ENCODE data around the gene ZNF638. TPM values are rescaled to one million over a fixed set of nuclear protein-coding genes. Genes with fewer than 3 reads are reported as not detected.
"Not testable (repeated sequence)": the region's sequence is repeated elsewhere in the genome, so short reads cannot be mapped to it uniquely, and the experiment has no call there.

ZNF638 gene, protein sequence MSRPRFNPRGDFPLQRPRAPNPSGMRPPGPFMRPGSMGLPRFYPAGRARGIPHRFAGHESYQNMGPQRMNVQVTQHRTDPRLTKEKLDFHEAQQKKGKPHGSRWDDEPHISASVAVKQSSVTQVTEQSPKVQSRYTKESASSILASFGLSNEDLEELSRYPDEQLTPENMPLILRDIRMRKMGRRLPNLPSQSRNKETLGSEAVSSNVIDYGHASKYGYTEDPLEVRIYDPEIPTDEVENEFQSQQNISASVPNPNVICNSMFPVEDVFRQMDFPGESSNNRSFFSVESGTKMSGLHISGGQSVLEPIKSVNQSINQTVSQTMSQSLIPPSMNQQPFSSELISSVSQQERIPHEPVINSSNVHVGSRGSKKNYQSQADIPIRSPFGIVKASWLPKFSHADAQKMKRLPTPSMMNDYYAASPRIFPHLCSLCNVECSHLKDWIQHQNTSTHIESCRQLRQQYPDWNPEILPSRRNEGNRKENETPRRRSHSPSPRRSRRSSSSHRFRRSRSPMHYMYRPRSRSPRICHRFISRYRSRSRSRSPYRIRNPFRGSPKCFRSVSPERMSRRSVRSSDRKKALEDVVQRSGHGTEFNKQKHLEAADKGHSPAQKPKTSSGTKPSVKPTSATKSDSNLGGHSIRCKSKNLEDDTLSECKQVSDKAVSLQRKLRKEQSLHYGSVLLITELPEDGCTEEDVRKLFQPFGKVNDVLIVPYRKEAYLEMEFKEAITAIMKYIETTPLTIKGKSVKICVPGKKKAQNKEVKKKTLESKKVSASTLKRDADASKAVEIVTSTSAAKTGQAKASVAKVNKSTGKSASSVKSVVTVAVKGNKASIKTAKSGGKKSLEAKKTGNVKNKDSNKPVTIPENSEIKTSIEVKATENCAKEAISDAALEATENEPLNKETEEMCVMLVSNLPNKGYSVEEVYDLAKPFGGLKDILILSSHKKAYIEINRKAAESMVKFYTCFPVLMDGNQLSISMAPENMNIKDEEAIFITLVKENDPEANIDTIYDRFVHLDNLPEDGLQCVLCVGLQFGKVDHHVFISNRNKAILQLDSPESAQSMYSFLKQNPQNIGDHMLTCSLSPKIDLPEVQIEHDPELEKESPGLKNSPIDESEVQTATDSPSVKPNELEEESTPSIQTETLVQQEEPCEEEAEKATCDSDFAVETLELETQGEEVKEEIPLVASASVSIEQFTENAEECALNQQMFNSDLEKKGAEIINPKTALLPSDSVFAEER (N-terminal part only)
- total RNA-seq (2014; rRNA removed; shearing (Covaris generic)), result 62.5 and 67.9 TPM in 2 replicates

DNA sequence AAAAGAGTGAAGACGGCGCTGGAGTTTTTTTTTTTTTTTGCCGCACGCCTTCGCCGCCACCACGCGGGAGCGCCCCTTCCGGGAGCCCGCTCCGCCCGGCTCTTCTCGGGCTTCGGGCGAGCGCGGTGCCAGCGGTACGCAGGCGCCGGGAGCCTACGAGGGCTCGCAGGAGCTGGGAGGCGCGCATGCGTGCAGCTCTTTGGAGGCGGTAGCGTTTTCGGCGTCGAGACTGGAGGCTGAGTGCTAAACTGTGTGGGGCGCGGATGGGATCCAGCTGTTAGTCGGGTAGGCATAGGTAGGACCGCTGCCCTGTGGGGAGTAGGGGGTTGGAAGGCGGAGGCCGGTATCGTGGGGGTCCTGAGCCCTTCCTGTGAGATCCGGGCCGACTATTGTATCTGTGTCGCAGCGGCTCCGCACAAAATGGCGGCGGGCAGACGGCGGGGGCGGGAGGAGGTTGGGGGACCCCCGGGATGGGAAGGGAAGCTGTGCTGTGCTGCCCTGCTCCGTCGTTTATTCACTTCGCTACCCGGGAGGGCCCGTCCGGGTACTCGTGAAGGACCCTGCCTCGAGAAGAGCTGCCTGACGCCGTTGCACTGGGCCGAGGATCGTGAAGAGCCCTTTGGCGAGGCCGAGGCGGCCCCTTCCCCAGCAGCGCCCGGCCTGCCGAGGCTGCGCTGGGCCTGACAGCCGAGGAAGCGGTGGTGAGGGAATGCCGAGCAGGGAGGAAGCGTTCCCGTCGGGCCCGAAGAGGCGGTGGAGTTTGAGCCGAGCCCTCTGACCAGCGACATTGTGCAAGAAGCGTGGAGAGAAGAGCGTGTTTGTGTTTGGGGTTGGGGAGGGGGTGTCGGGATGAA, at the start of gene ZNF638:
Gene ZNF638, plus strand, starts transcription at position 202 of the 854 bp plus-strand sequence. CDS start 17,173 bp downstream, outside the sequence.
- DNase-seq (ENCODE audit: low spot score), result peak; percentile 95

DNA sequence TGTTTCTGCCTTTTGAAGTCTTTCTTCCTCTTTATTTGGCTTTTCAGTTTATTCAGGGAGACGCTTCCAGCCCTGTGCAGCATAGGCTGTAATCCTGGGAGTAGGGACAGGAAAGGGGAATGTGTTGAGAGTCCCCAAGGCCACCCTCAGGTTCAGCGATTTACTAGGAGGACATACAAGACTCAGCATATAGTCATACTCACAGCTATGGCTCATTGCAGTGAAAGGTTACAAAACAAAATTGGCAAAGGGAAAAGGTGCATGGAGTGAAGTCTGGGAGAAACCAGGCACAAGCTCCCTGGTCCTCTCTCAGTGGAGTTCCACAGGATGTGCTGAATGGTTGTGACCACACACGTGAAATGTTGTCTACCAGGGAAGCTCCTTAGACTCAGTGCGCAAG, 49.6 kb upstream of the ZNF638 start:
- DNase-seq (ENCODE audit: low spot score), result no peak

DNA sequence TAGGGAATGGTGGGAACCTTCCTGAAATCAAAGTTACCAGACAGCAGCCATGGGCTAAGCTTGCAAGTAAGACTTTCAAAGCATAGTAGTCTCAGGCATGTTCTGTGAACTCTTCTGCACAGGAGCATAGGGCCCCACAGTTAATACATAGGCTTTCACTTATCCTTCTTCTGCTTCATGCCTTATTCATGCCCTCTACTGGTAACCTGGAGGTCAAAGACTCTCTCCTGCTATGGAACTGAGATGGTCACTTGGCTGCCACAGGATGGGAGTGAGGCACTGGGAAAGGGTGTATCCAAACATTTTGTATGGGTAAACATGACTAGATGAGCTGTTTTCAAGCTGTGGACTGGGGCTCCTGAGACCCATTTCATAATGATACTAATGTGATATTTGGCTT, 49.1 kb upstream of the ZNF638 start:
- peak; percentile 42 for DNase-seq (ENCODE audit: low spot score)

DNA sequence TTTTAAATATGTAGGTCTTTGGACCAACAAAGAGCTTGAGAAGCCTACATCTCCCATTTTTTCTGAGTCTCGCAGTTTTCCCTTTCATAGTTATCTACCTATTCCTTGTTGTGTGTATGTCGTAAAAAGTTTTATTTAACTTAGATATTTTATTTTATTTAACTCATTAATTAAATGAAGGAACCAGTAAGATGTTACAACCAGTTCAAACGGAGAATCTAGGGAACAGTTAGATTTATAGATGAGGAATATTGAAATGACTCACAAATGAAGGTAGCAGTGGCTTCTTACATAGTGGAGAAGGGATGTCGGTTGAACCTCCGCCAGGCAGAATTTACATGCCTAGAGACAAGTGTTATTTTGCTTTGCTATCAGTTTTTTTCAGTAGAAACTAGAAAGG, 48.5 kb upstream of the ZNF638 start:
- DNase-seq (ENCODE audit: low spot score), result no peak

DNA sequence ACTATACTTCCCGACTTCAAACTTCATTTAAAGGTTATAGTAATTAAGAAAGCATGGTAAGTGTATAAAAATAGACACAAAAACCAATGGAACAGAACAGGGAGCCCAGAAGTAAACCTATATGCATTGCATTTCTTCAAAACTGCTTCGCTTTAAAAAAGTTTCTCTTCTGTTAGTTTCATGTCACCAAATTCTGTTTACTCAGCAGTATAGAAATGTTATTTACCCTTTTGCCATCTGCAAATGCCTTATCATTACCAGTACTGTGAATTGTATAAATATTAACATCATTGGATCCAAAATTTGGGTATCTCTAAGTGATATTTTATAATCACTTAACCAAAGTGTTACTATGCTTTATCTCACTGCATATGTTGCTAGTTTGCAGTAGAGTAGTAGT, 45.9 kb upstream of the ZNF638 start:
- DNase-seq (ENCODE audit: low spot score), result no peak

DNA sequence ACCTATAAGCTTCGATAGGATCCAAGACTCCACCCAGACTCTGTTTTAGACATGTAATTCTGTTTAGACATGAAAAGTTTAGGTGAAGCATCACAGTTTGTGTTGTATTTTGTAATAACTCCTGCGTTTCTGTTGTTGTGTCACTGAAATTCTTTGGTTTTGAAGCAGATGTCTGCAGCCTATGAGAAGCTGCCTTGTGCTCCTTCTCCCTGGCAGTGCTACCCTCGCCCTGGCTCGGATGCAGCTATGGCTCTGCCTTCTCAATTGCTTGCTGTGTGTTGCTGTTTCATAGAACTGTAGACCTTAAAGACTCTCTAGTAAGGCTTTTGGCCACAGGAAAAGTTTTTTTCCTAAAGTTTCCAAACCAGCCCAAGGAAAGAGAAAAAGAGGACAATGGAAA, 40.2 kb upstream of the ZNF638 start:
- DNase-seq (ENCODE audit: low spot score), result no peak

DNA sequence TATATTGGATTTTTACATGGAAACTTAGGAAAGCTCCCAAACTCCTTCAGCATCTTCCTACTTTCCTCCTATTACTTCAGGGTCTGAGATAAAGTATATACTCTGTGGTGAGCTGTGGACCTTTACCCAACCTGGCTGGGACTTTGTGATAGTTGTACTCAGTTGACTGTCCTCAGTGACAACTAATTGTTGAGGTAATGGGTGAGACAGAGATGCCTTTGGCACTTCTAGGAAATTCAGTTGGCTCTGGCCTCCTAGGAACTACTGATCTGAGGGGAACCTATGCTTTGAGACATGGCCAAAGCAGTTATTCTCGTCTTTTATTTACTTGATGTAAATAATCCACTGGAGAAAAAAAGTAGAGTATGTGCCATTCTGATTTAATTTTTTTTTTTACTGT, 39.4 kb upstream of the ZNF638 start:
- no peak for DNase-seq (ENCODE audit: low spot score)

DNA sequence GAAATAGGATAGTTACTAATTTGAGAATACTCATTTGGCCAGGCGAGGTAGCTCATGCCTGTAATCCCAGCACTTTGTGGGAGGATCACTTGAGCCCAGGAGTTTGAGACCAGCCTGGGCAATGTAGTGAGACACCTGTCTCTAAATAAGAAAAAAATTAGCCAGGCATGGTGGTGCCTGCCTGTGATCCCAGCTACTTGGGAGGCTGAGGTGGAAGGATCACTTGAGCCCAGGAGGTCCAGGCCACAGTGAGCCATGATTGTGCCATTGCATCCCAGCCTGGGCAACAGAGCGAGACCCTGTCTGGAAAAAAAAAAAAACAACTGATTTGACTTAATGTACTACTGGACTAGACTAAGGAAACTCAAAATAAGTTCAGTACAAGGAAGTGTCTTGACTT, 32.7 kb upstream of the ZNF638 start:
- DNase-seq (ENCODE audit: low spot score), result no peak

DNA sequence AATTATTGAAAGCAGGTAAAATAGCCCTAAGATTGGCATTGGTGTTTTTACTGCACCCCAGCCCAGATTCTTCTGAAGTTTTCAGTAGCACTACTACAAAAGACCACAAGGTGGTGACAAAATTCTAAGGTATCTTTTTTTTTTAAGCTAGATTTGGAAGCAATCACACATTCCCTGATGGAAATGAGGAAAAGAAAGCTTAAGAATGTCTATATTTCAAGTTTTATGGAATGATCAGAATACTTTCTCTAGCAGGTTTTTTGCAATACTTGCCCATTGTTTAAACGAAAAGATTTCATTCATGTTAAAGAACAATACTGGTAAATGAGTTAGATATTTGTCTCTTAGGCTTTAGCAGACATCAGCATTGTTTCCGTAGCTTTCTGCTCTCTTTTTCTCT, 32.1 kb upstream of the ZNF638 start:
- peak; percentile 67 for DNase-seq (ENCODE audit: low spot score)

DNA sequence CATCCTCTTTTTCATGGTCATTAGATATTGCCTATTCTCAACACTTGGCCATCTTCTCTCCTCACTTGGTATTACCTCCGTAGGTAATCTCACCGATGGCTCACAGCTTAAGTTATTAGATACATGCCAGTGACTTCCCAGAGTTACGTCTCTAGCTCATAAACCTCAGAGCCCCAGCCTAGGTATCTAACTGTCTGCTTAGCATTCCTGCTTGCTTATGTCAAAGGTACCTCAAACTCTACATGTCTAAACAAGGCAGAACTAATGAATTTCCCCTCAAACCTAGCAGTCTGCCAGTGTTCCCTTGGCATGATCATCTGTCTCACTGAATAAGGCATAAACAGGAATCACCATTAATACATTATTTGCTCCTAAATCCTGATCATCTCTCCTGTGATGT, 27.7 kb upstream of the ZNF638 start:
- DNase-seq (ENCODE audit: low spot score), result no peak

DNA sequence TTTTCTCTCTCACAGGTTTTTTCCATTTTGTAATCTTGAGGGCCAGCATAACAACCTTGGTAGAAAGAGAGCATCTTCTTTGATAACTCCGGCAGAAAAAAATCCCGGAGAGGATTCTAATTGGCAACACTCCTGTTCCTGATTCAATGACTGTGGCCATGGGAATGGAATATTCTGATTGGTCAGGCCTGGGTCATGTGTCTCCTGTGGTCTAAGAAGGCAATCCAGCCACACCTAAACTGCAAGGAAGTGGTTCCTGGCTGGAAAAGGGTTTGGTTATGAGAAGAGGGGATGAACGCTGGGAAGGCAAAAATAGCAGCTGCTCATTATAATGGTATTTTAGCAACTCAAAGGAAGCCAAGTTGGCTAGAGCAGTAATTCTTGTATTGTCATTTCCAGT, 24.8 kb upstream of the ZNF638 start:
- DNase-seq (ENCODE audit: low spot score), result no peak

DNA sequence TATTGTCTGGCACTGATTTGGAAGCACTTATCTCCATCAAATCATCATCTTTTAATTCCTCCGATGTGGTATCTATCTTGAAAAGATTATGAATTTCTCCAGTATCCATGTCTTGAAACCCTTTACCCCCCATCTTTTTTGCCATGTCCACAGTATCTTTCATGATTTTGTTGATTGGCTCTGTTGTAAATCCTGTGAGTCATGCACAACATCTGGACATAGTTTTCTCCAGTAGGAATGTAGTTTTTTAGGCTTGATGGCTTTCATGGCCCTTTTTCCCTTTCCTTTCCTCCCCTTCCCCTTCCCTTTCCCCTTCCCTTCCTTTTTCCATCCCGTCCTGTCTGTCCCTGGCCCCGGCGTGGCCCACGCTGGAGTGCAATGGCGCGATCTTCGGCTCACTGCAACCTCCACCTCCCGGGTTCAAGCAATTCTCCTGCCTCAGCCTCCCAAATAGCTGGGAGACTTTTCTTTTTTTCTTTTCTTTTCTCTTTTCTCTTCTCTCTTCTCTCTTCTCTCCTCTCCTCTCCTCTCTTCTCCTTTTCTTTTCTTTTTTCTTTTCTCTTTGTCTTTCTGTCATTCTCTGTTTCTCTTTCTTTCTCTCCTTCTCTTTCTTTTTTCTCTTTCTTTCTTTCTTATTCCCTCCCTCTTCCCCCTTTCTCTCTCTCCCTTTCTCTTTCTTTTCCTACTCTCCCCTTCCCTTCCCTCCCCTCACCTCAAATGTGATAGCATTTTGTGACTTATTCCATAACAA, 18.4 kb upstream of the ZNF638 start:
- DNase-seq (ENCODE audit: low spot score), result no peak

DNA sequence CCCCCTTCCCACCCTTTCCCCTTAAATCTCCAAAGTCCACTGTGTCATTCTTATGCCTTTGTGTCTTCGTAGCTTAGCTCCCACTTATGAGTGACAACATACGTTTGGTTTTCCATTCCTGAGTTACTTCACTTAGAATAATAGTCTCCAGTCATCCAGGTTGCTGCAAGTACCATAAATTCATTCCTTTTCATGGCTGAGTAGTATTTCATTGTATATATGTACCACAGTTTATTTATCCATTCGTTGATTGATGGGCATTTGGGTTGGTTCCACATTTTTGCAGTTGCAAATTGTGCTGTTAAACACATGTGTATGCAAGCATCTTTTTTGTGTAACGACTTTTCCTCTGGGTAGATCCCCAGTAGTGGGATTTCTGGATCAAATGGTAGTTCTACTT, 14.5 kb upstream of the ZNF638 start:
- DNase-seq (ENCODE audit: low spot score), result no peak

DNA sequence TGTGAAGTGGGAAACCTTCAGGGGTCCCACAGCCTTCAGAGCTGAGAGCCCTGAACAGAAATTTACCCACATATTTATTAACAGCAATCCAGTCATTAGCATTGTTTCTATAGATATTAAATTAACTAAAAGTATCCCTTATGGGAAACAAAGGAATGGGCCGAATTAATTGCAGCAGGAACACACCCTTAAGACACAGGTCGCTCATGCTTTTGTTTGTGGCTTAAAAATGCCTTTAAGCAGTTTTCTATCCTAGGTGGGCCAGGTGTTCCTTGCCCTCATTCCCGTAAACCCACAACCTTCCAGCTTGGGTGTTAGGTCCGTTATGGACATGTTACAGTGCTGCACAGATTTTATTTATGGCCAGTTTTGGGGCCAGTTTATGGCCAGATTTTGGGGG, 13.7 kb upstream of the ZNF638 start:
- DNase-seq (ENCODE audit: low spot score), result not testable (repeated sequence)

DNA sequence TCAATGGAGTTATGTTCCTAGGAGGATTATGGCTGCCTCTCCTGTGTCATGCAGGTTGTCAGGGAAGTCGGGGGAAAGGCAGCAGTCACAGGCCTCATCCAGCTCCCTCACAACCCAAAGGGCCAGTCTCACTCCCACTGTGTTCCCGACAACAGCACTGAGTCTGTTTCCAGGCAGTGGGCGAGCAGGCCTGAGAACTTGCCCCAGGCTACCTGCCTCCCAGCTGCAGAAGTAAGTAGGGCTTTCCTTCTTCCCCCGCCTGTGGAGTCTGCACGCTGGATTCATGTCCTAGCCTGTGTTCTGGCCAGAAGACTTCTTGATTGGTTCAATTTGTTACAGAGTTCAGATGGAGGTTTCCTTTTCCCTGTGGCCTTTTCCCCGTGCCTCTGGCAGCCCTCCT, 8.2 kb upstream of the ZNF638 start:
- no peak for DNase-seq (ENCODE audit: low spot score)

DNA sequence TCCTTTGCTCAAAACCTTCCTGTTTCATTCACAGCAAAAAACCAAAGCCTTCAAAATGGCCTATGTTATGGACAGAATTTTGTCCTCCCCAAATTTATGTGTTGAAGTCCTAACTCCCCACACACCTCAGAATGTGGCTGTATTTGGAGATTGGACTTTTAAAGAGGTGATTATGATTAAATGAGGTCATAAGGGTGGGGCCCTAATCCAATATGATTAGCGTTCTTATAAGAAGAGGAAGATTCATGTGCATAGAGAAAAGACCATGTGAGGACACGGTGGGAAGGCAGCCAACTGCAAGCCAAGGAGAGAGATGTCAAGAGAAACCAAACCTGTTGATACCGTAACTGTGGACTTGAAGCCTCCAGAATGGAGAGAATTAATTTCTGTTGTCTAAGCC, 4.6 kb upstream of the ZNF638 start:
- no peak for DNase-seq (ENCODE audit: low spot score)

DNA sequence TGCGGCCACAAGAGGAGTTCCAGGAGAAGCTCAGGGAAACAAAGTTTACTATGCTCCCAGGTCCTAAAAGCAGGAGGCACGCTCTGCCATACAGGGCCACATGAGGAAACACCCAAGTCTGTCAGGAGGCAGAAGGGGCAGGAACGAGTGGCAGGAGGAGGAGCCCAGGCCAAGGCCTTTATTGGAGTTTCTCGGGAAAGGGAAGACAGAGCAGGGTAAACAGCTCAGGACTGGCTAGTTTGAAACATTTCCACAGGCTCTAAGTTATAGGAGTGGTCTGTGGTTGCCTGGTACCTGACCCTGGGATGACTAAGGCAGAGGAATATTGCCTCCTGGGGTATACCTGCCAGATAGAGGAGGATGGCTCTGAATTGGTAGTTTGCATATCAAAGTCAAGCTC, 3.7 kb upstream of the ZNF638 start:
- no peak for DNase-seq (ENCODE audit: low spot score)

DNA sequence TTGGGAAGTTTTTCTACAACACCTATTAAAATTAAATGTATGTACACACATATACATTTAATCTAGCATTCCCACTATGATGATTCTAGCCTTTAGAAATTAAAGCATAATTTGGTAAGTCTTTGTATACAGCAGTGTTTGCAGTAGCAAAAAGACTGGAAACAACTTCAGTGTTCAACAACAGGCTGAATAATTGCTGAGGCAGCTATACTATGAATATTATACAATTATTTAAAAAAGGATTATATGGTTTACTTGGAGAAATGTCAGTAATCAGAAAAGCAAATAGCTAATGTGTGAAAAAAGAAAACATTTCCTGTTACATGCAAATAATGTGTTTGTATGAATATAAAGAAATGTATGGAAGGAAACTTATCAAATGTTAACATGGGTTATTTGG, 1.4 kb upstream of the ZNF638 start:
- no peak for DNase-seq (ENCODE audit: low spot score)

DNA sequence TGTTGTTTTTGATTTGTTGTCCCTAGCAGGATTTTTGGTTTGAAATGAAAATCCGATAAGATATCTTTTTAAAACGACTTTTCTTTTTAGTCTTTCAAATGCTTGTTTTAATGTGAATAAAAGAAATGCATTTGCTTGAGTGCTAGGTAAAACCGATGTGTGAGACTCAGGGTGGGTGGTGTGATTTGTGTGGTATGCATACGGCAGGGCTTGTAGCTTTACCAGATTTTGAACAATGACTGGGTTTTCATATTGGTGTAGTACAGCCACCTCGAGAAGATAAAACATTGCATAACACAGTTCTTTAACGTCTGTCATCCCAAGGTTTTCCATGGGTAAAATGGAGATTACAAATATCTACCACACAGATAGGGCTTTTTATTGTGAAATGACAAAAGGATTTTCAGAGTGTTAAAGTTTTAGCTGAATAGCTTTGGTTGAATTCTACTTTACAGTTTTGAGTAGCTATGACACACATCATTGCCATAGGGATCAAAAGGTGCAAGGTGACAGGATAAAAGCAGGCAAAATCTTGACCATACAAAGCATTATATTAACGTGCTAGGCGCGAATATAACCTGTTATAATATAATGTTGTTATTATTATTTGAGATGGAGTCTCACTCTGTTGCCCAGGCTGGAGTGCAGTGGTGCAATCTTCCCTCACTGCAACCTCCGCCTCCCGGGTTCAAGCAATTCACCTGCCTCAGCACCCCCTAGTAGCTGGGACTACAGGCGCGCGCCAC, 824 bp upstream of the ZNF638 start:
- no peak for DNase-seq (ENCODE audit: low spot score)

DNA sequence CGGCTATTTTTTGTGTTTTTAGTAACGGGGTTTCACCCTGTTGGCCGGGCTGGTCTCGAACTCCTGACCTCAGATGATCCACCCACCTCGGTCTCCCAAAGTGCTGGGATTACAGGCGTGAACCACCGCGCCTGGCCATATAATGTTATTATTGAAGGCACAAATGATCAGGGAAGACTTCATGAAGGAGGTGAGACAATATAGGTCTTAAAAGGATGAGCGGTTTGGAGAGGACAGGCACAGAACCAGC, 326 bp upstream of the ZNF638 start:
- DNase-seq (ENCODE audit: low spot score), result not testable (repeated sequence)

Data from HT-29 (cell line).